ENCODE results near the gene PSORS1C1.

The PSORS1C1 gene

DNA sequence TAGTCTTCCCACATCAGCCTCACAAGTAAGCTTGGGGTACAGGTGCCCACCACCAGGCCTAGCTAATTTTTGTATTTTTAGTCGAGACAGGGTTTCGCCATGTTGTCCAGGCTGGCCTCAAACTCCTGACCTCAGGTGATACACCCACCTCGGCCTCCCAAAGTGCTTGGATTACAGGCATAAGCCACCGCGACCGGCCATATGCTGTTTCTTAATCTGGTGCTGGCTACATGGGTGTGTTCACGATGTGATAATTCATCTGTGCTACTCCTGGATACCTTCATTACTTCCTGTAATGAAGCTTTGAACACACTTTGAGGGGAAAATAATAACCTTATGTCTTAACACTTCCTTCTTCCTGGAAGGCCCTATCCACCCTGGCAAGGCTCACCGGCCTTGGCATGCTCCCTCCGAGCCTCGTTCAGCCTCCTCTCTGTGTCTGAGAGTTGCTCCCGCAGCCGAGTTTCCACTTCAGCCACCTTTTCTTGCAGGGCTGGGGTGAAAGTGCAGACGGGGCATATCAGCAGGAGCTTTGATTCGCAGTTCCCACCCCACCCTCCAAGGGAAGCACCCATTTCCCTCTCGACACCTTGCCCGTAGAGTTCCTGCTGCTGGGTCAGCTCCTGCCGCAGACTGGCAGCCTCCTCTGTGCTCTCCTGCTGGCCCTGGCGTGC lies 29.8 kb downstream of the PSORS1C1 start:
- no peak for DNase-seq (ENCODE audit: low read depth in 2 of 2)
- TF ChIP-seq, protein P1, sequence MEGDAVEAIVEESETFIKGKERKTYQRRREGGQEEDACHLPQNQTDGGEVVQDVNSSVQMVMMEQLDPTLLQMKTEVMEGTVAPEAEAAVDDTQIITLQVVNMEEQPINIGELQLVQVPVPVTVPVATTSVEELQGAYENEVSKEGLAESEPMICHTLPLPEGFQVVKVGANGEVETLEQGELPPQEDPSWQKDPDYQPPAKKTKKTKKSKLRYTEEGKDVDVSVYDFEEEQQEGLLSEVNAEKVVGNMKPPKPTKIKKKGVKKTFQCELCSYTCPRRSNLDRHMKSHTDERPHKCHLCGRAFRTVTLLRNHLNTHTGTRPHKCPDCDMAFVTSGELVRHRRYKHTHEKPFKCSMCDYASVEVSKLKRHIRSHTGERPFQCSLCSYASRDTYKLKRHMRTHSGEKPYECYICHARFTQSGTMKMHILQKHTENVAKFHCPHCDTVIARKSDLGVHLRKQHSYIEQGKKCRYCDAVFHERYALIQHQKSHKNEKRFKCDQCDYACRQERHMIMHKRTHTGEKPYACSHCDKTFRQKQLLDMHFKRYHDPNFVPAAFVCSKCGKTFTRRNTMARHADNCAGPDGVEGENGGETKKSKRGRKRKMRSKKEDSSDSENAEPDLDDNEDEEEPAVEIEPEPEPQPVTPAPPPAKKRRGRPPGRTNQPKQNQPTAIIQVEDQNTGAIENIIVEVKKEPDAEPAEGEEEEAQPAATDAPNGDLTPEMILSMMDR (IDR thresholded peaks at IDR 0.05; ENCODE audit: low read depth, low read length), result no peak
- no peak overlapping the region for H3K4me3 ChIP-seq (replicated peaks in 1 of 2; ENCODE audit: low read depth in 2 of 2, low read length in 2 of 2)

DNA sequence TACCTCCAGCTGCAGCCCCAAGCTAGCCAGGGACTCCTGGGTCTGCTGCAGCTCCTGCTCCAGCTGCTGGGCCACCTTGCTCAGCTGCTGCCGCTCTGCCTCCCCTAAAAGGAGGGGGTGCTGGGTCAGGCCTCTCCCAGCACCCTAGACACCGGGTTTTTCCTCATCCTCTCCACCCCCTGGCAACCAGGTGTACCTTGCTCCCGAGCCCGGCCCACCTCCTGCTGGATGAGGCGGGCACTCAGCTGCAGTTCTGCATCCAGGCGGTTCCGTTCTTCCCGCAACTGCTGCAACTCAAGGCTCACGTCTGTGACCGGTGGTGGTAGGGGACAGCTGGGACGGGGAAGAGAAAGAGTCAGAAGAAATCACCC lies 30.4 kb downstream of the PSORS1C1 start:
- DNase-seq (ENCODE audit: low read depth in 2 of 2), result no peak
- H3K4me3 ChIP-seq (replicated peaks in 1 of 2; ENCODE audit: low read depth in 2 of 2, low read length in 2 of 2), result no peak overlapping the region
- TF ChIP-seq, protein P1 (IDR thresholded peaks at IDR 0.05; ENCODE audit: low read depth, low read length), result no peak

DNA sequence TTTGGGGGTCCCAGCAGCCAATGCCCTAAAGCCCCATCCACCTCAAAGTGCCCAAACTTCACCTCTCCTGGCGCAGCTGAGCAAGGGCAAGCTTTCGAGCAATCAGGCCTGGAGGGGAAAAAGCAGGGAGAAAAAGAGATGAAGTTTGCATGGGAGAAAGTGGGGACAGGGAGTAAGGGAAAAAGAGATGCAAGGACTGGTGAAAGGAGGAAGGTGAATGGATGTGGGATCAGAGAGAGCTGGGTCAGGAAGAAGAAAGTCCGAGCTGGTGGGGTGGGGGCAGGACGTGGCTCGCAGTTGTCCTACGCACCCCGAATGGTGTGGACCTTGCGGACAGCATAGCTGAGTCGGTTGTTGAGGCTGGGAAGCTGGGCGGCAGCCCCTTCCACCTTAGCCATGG lies 30.8 kb downstream of the PSORS1C1 start:
- TF ChIP-seq, protein P1 (IDR thresholded peaks at IDR 0.05; ENCODE audit: low read depth, low read length), result no peak
- no peak for DNase-seq (ENCODE audit: low read depth in 2 of 2)
- H3K4me3 ChIP-seq (replicated peaks in 1 of 2; ENCODE audit: low read depth in 2 of 2, low read length in 2 of 2), result no peak overlapping the region

DNA sequence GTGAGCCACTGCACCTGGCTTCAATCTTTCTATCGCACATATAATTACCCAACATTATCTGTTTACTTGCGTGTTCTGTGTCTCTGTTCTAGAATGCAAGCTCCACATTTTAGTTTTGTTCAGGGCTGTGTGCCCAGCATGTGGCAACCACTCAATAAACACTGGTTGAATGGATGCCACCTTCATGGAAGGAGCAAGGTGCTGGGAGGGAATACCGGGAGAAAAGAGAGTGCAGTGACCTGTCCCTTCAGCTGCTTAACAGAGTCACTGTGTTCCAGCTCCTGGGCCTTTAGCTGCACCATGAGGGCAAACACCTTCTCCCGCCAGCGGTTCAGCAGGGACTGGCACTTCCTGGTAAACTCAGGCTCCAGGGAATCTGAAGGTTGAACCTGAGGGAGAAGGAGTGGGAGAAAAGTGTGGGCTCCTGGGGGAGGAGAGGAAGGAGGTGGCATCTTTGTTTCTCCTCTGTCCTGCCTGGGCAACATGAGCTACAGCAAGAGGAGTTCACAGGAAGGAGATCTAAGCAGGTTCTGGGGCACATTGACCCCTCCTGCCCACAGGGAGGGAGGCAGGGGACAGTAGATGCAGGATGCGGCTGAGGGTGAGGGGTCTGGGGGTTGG lies 35.3 kb downstream of the PSORS1C1 start:
- DNase-seq (ENCODE audit: low read depth in 2 of 2), result no peak
- TF ChIP-seq, protein P1 (IDR thresholded peaks at IDR 0.05; ENCODE audit: low read depth, low read length), result no peak
- no peak overlapping the region for H3K4me3 ChIP-seq (replicated peaks in 1 of 2; ENCODE audit: low read depth in 2 of 2, low read length in 2 of 2)

DNA sequence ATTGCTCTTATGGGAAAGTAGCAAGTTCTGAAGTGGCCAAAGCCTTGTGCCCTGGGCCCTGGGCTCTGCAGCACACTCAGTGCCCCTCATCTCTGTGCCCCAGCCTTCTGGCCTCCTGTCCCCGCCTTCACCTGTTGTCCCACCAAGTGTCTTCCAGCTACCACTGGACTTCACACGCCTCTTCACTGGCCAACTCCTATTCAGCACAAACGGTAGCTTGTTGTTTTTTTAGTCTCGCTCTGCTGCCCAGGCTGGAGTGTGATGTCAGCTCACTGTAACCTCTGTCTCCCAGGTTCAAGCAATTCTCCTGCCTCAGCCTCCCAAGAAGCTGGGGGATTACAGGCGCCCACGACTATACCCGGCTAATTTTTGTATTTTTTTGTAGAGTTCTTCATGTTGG lies 38.2 kb downstream of the PSORS1C1 start:
- TF ChIP-seq, protein P1 (IDR thresholded peaks at IDR 0.05; ENCODE audit: low read depth, low read length), result no peak
- DNase-seq (ENCODE audit: low read depth in 2 of 2), result no peak
- H3K4me3 ChIP-seq (replicated peaks in 1 of 2; ENCODE audit: low read depth in 2 of 2, low read length in 2 of 2), result no peak overlapping the region

DNA sequence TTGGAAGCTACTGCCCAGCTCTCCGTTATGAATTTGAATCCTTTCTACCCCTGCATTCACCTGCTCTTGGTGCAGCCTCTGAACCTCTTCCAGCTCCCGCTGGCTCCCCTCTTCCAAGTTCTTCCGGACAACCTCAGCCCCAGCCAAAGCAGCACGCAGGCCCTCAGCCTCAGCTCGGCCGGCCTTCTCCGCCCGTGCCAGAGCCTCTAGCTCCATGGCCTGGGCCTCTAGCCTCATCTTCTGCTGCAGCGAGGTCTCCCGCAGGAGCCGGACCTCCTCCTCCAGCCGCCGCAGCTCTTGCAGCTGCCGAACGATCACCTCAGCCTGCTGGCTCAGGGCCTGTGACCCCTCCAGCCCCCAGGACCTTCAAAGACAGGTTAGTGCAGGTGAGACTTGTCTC lies 39.8 kb downstream of the PSORS1C1 start:
- no peak for DNase-seq (ENCODE audit: low read depth in 2 of 2)
- TF ChIP-seq, protein P1 (IDR thresholded peaks at IDR 0.05; ENCODE audit: low read depth, low read length), result no peak
- H3K4me3 ChIP-seq (replicated peaks in 1 of 2; ENCODE audit: low read depth in 2 of 2, low read length in 2 of 2), result no peak overlapping the region

Measured in cardiac fibroblast (primary cell).